GM21447 (cell line): ENCODE results near the gene ZNF800.

Experiments used
- ATAC-seq: cut with Tn5 transposase; IDR thresholded peaks from one replicate; pipeline ENCODE4 v1.9.1; 2021; ENCODE audit not compliant: unreplicated experiment

ZNF800 gene

GRCh38 chr7:127391591-127392181, 822 bp downstream of the ZNF800 start:
- peak; percentile 47 for ATAC-seq

GRCh38 chr7:127390817-127391590, 1.5 kb downstream of the ZNF800 start:
- ATAC-seq: no peak

DNA sequence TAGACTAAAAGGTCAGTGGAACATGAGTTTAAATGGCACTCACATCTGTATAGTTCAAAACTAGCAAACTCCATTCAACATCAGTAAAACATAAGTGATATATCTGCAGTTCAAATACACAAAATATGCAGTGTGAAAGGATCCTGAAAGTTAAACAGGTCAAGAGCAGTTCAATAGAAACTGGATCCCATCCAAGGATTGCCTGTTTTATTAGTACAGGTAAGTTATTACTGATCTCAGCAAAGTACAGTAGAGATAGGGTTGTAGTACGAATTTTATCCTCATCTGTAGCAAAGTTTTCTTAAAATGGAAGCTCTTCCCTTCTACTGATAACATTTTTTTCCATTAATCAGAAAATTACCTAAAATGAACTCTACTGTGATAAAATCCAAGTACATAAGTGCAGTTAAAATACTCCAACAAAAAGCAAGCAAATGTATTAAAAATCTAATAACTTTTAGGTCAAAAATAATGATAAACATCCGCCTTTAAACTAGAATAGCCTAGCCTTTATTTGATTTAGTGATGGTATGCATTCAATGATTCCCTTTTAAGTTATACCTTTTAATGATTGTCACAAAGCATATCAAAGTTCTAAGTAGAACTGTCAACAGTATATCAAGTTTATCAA, 2.2 kb downstream of the ZNF800 start:
- ATAC-seq: no peak

GRCh38 chr7:127389321-127389720, 3.2 kb downstream of the ZNF800 start:
- ATAC-seq: no peak

GRCh38 chr7:127387974-127388373, 4.5 kb downstream of the ZNF800 start:
- ATAC-seq: no peak

DNA sequence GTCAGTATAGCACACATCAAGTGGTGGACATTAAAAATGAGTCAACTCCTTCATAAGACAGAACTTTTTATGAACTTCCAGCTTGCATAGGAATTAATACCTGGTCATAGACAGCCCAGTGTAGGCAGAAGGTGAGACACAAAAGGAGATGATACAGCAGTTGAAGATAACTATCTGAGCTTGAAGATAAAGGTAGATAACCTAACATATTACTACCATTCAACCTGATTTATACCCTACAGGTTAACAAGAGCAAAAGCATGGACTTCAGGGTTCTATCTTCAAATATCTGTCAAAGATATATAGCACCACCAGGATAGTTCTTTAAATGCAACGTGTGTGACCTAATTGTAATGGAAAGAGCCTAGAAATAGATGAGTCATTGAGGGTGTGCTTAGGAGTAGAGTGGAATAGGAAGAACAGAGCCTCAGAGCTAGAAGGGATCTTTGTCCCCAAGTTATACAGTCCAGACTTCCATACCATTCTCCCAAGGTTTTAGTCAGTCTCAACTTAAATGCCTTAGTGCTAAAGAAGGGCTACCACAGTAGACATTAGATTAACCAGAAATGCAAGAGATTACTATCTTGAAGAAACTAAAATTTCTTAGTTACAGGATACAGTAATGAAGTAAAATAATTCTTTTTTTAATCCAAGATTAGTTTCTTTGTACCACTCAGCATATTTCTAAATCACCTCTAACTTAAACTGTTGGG, 9.2 kb downstream of the ZNF800 start:
- ATAC-seq: no peak

DNA sequence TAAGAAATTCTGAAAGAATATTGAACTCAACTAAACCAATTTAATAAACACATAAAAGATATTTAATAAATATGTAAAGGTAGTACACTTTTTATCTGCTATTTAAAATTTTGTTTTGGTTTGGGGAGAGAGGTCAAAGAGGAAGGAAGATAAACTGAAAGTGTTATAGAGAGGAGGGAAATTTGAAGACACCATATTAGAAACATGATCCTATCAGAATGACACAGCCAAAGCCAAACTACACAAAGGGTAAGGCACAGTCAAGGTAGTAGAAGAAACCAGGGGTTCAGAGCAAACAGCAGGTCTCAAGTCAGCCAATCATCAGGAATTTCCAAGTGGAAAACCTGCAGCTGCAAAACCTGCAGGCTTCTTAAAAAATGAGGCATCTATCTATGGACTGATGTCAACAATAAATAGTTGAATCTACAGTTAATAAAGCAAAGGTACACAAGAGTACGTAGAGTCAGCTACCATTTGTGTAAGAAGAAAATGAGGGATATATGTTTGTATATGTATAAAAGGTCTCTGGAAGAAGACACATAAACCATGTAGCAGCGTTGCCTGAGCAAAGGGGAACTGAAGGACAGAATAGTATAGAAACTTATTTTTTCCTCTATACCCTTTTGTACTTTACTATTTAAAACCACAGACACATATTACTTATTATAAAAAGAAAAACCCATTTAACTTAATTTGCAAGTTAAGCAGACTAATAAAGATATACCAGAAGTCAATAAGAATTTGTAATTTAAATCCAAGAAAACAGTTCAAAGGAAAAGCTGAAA, 10.0 kb downstream of the ZNF800 start:
- no peak for ATAC-seq

- ATAC-seq: no peak
These were observed 12.0 kb downstream of the ZNF800 start for GRCh38 chr7:127380479-127380878.

DNA sequence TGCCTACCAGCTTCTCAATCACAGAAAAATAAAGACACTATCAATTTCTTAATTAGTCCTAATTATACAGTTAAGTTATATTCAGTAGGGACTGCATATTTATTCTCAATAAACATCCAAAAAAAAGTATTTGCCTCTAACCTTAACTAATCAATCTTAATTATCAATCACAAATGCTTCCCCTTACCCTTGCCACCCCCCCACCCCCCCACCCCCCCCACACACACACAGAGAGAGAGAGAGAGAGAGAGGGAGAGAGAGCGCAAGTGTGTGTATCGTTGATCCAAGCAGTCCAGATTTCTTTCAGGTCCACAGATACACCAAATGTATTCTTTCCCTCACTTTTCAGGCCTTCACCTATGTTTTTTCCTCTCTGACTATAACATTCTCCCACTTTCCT, 12.9 kb downstream of the ZNF800 start:
- ATAC-seq: no peak

DNA sequence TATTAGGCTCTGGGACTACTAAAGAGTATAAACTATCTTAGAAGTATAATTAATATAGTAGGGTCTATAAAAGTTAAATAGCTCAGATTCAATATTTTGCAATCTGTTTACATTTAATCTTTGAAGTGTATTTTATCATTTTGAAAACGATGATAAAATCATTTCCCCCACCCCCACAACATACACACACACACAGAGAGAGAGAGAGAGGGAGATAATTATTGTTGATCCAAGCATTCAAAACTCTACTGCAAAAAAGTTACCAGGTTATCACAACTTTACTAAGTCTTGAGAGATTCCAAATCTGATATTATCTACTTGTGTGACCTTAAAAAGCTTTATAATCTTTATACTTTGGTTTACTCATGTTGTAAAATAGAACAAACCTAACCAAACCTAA, 14.0 kb downstream of the ZNF800 start:
- no peak for ATAC-seq

- no peak for ATAC-seq
These were observed 15.1 kb downstream of the ZNF800 start for GRCh38 chr7:127377425-127377824.

DNA sequence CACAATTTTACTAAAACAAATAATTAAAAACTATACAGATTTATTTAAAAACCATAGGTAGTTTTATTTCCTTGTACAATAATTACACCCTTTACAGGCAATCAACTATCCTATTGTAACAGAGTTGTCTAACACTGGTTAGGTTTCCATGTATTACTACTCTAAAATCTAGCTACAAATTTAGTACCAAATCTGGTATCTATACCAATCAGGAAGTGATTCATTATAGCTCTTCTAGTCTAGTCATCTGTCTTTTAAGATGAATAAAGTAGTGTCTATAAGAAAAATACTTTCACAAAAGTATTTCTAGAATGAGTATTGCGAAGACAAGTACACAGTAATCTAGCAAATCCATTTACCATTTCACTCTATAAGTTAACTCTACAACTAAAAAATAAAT, 16.9 kb downstream of the ZNF800 start:
- no peak for ATAC-seq

DNA sequence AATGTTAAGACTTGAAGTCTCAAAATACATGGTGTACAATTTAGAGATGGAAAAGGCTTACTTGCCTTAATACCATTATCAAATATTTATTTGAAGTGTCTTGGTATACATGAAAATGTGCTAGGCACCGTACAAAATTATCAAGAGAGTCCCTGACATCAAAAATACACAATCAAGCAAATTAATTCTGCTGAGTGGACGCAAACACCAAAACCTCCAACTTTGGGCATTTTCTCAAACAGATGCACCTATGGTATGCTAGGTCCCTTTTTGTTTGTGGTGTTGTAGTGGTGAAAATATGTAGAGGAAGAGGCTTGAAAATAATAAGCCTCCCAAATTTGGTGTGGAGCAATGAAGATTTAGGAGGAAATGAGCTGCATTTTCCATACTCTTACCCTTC, 24.8 kb downstream of the ZNF800 start:
- no peak for ATAC-seq

GRCh38 chr7:127366680-127367079, 25.8 kb downstream of the ZNF800 start:
- no peak for ATAC-seq

- no peak for ATAC-seq
These were observed 26.6 kb downstream of the ZNF800 start for GRCh38 chr7:127365957-127366315.

DNA sequence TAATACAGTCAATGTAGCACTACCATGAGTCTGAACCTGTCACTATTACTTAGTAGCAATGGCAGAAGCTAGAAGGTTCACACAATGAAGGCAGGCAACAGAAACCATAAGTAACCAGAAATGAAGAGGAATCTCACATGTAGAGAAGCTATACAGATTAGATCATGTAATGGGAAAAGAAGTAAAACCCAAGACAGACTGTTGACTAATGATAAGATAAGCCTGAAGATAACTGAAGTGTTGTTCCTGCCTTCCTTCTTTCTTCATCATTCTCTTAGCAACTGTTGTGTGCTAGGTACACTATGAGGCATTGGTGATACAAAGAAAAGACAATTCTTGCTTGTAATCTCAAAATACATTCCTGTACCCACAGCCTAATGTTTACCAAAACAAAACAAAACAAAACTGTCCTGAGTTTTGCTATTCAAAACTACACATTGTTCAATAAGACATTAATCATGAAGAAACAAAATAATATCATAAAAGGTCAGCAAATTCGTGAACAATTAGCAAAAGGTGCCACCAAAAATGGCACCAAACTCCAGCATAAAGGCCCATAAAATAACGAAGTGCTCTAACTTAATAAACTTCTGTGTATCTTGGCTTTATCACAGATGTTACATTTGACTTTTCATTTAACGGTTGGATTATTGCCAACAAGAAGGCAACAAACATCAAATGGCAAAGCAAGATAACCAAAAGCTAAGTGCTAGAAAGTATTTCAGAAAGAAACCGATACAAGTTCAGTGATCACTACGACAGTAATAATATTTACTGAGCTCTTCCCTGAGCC, 27.1 kb downstream of the ZNF800 start:
- ATAC-seq: no peak

- no peak for ATAC-seq
These were observed 30.0 kb downstream of the ZNF800 start for GRCh38 chr7:127362364-127363027.

- ATAC-seq: no peak
These were observed 30.8 kb downstream of the ZNF800 start for GRCh38 chr7:127361736-127362135.

DNA sequence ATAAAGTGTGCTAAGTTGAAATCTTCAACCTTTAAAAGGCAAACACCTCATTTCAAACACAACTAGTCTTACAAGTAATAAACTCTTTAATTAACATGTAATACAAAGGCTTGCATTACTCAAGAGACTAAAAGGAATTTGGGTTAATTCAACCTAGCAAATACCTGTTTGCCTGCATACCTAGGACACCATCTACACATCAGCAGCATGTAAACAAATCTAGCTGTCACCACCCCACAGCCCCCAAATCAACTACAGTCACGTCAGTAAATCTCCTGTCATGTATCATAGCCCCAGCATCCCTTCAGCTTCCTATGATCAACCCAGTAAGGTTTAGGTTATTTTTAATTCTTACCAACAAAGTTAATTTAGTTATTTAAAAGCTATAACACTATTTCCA, 33.5 kb downstream of the ZNF800 start:
- ATAC-seq: no peak

- no peak for ATAC-seq
These were observed 38.6 kb downstream of the ZNF800 start for GRCh38 chr7:127353897-127354296.
